WTC11 (cell line): ENCODE data around the gene PCDH9.

Experiments used
- CTCF ChIP-seq: fragments of 200-600 bp; IDR thresholded peaks from 2 replicates; pipeline ENCODE4 v1.8.0; 2022; ENCODE audit warnings: antibody characterized with exemption
- E2F1 ChIP-seq: sonication (generic); formaldehyde crosslinking; IDR thresholded peaks from 2 replicates; pipeline ENCODE4 v1.8.0; 2022; ENCODE audit warnings: mild to moderate bottlenecking, missing genetic modification reagents
- HMGXB4 ChIP-seq: sonication (generic); formaldehyde crosslinking; IDR thresholded peaks from 2 replicates; pipeline ENCODE4 v1.8.1; 2023; ENCODE audit warnings: mild to moderate bottlenecking, moderate library complexity, missing genetic modification reagents
- NFYB ChIP-seq: sonication (generic); formaldehyde crosslinking; conservative IDR thresholded peaks from 2 replicates; pipeline ENCODE4 v1.8.0; 2022; ENCODE audit warnings: low read depth, missing genetic modification reagents
- NR1H2 ChIP-seq: sonication (generic); formaldehyde crosslinking; IDR thresholded peaks from 2 replicates; pipeline ENCODE4 v1.9.0; 2021; ENCODE audit warnings: mild to moderate bottlenecking, moderate library complexity, missing genetic modification reagents
- SP1 ChIP-seq: sonication (generic); formaldehyde crosslinking; conservative IDR thresholded peaks from 2 replicates; pipeline ENCODE4 v1.8.1; 2022; ENCODE audit warnings: missing genetic modification reagents
- ZNF121 ChIP-seq: sonication (generic); formaldehyde crosslinking; IDR thresholded peaks from 2 replicates; pipeline ENCODE4 v1.8.0; 2023; ENCODE audit warnings: missing genetic modification reagents

- TF ChIP-seq NR1H2 (CRISPR knock-in tag) (no peak), CTCF (no peak), NFYB (CRISPR knock-in tag) (no peak), E2F1 (no peak), HMGXB4 (CRISPR knock-in tag) (no peak), SP1 (no peak), ZNF121 (CRISPR knock-in tag) (no peak)
Measured at GRCh38 chr13:66375756-66376155, 854.4 kb downstream of the PCDH9 start.
